HG03175 (cell line): ENCODE measurements around the gene LPP.

Experiments
- ATAC-seq: cut with Tn5 transposase; IDR thresholded peaks from one replicate; pipeline ENCODE4 v1.9.1; 2021; ENCODE audit warnings: mild to moderate bottlenecking, moderate library complexity; ENCODE audit not compliant: unreplicated experiment

Gene LPP

GRCh38 chr3:188533612-188534357 lies 379.8 kb downstream of the LPP start:
- no peak for ATAC-seq

GRCh38 chr3:188534633-188535032 lies 380.7 kb downstream of the LPP start:
- ATAC-seq: no peak

GRCh38 chr3:188537606-188538005 lies 383.6 kb downstream of the LPP start:
- ATAC-seq: no peak

GRCh38 chr3:188539037-188539436 lies 385.1 kb downstream of the LPP start:
- no peak for ATAC-seq

GRCh38 chr3:188539631-188540194 lies 385.8 kb downstream of the LPP start:
- no peak for ATAC-seq

- ATAC-seq: no peak
Observed at GRCh38 chr3:188542196-188542595, 388.2 kb downstream of the LPP start.

GRCh38 chr3:188544012-188544411 lies 390.1 kb downstream of the LPP start:
- ATAC-seq: no peak

- ATAC-seq: no peak
Observed at GRCh38 chr3:188546835-188547670, 393.1 kb downstream of the LPP start.

- ATAC-seq: no peak
Observed at GRCh38 chr3:188553569-188553968, 399.6 kb downstream of the LPP start.

- no peak for ATAC-seq
Observed at GRCh38 chr3:188554404-188554803, 400.4 kb downstream of the LPP start.

- ATAC-seq: no peak
Observed at GRCh38 chr3:188557235-188557634, 403.3 kb downstream of the LPP start.

- no peak for ATAC-seq
Observed at GRCh38 chr3:188558343-188559071, 404.6 kb downstream of the LPP start.

GRCh38 chr3:188559072-188559429 lies 405.1 kb downstream of the LPP start:
- no peak for ATAC-seq

- ATAC-seq: no peak
Observed at GRCh38 chr3:188559856-188560255, 405.9 kb downstream of the LPP start.

GRCh38 chr3:188562144-188562543 lies 408.2 kb downstream of the LPP start:
- ATAC-seq: no peak

- ATAC-seq: no peak
Observed at GRCh38 chr3:188567478-188568195, 413.7 kb downstream of the LPP start.

- no peak for ATAC-seq
Observed at GRCh38 chr3:188568736-188569135, 414.8 kb downstream of the LPP start.

- ATAC-seq: no peak
Observed at GRCh38 chr3:188571531-188572095, 417.7 kb downstream of the LPP start.

GRCh38 chr3:188573291-188573940 lies 419.5 kb downstream of the LPP start:
- no peak for ATAC-seq

GRCh38 chr3:188573956-188574355 lies 420.0 kb downstream of the LPP start:
- no peak for ATAC-seq
